T-helper 1 cell treated with Interleukin-12 subunit alpha and Interleukin-12 subunit beta and Interleukin-4 antibody, amounts not matched to agents 30 ng/mL and 1 ng/mL, for 36 hours (primary cell): ENCODE data around the gene IL36B. TPM values are rescaled to one million over a fixed set of nuclear protein-coding genes. Genes with fewer than 3 reads are reported as not detected.

Experiments used
- intact Hi-C: fragments of 100-400 bp; cut with micrococcal nuclease; formaldehyde crosslinking; loops from one replicate; pipeline ENCODE4 v1.15.1; 2024
- total RNA-seq: library from RNA; stranded (reverse); gene quantifications from 2 replicates; pipeline ENCODE4 v1.2.3, GENCODE V29; 2022

IL36B gene
- total RNA-seq, 1 donor from 2014 or later, result not detected

GRCh38 chr2:113012436-113013335, 40.0 kb downstream of the IL36B start:
- intact Hi-C loops, result no loop called here

GRCh38 chr2:113011108-113011507, 41.6 kb downstream of the IL36B start:
- intact Hi-C loops, result no loop called here

DNA sequence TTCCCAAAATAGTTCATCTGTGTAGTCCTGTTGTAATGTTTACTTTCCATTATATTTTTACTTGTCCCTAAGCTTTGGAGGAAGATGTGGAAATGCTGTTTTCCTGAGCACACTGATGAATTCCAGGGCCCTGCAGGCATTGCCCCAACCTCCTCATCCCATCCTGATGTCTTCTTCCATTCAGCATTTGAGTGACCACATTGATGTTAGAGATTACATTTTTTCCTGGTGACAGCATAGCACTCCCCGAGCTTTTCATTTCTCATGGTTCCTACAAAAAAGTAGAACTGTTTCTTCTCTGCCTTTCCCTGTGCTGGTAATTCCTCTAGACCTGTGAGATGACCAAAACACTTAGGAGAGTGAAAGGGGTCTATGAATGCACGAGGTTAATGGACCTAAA, 42.6 kb downstream of the IL36B start:
- intact Hi-C loops, result no loop called here

DNA sequence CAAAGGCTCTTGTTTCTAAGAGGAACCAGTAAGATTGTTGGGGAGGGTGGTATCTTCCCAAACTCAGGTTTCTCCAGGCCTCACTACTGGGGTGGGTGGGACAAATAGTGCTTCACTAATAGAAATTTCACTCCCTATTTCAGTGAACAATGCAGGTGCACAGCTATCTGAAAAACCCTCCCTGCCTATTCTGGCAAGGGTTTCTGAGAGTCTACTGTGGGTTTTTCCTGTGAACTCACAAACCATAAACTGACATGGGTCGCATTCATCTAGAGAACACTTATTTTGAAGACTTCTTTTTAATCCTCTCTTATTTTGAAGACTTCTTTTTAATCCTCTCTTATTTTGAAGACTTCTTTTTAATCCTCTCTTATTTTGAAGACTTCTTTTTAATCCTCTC, 43.0 kb downstream of the IL36B start:
- intact Hi-C loops, result no loop called here

DNA sequence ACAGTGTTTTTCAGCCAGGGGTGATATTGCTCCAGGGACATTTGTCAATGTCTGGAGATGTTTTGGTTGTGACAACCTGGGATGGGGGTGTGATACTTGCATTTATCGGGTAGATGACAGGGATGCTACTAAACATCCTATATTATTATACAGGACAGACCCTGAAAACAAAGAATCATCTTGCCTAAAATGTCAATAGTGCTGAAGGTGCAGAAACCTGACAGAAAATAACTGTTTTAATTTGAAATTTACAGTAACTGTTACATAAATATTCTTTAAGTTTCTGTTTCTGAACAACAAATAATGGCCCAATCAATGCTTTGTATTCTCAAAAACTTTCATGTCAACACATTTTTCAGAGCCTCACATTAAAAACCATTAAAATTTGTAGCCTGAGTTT, 45.4 kb downstream of the IL36B start:
- intact Hi-C loops, result no loop called here

- intact Hi-C loops, result no loop called here
These were observed 47.6 kb downstream of the IL36B start, which contains the start of gene IL36A for GRCh38 chr2:113005030-113005509. IL36A (plus strand) TSS chr2:113005459; CDS start chr2:113005872, 413 bp downstream.

DNA sequence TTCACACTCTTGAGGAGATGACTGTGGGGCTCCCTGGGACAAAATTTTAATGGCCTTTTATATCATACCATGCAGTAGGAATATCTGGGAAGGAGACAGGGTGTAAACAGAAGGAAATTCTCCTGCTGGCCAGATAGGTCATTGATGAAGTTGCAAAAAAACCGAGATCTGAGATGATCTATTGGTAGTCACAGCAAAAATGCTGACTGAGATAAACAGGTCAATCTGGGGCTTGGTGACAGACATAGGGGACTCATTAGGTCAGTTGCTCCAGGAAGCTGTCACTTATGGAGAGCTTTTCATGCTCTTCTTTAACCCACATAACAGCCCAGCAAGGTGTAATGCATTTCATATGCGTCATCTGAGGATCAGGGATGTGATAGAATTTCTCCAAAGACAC, 50.0 kb downstream of the IL36B start:
- intact Hi-C loops, result no loop called here

DNA sequence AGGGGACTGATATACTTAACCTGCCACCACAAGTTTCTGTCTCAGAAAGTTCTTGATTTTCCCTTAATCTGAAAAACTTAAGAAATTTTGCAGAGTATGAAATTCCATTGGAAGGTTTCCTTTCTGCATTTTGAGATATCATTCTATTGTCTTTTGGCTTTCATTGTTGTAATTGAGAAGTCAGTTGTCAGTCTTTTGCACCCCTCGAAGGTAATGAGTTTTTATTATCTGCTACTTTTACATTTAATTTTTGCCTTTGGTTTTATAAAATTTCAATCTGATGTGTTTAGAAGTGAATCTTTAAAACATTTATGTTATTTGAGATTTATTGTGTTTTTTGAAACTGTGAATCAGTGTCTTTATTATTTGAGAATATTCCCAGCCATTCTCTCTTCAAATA, 52.2 kb downstream of the IL36B start:
- intact Hi-C loops, result loop anchor here (2.0 kb wide), 1 partner anchor 16 kb away; no protein-coding TSS in a partner anchor

- intact Hi-C loops, result loop anchor here (2.0 to 5.0 kb wide), 4 partner anchors 102 to 880 kb away; no protein-coding TSS in a partner anchor
These were observed 55.5 kb downstream of the IL36B start for GRCh38 chr2:112997151-112997550.

DNA sequence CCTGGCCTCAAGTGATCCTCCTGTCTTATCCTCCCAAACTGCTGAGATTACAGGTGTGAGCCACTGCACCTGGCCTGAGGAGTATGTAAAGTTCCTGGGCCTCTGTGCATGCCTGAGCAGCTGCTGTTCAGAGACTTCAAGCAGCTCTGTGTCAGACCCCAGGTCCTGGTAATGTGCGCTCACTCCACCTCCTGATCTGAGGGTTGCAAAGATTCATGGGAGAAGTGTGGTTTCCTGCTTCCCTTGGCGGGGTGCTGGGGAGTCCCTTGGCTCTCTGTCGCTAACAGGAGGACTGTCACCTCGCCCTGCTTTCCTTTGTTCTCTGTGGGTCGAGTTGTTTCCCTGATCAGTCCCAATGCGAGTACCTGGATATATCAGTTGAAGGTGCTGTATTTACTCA, 56.0 kb downstream of the IL36B start:
- intact Hi-C loops, result loop anchor here (1.0 to 5.0 kb wide), 5 partner anchors 11 to 881 kb away; no protein-coding TSS in a partner anchor

- intact Hi-C loops, result loop anchor here (1.0 to 5.0 kb wide), 3 partner anchors 36 to 882 kb away; no protein-coding TSS in a partner anchor
These were observed 57.2 kb downstream of the IL36B start for GRCh38 chr2:112995346-112995920.

- intact Hi-C loops, result loop anchor here (1.0 to 5.0 kb wide), 3 partner anchors 35 to 883 kb away; no protein-coding TSS in a partner anchor
These were observed 58.0 kb downstream of the IL36B start for GRCh38 chr2:112994648-112995047.

- intact Hi-C loops, result no loop called here
These were observed 58.8 kb downstream of the IL36B start for GRCh38 chr2:112993831-112994230.

- intact Hi-C loops, result no loop called here
These were observed 63.1 kb downstream of the IL36B start for GRCh38 chr2:112989611-112990010.

DNA sequence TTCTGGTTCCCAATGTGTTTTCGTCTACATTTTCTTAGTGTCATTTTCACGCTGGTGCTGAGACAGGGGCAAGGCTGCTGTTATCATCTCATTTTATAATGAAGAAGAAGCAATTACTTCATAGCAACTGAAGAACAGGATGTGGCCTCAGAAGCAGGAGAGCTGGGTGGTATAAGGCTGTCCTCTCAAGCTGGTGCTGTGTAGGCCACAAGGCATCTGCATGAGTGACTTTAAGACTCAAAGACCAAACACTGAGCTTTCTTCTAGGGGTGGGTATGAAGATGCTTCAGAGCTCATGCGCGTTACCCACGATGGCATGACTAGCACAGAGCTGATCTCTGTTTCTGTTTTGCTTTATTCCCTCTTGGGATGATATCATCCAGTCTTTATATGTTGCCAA, 67.6 kb downstream of the IL36B start:
- intact Hi-C loops, result loop anchor here (1.0 to 2.0 kb wide), 2 partner anchors 11 to 16 kb away; no protein-coding TSS in a partner anchor

- intact Hi-C loops, result no loop called here
These were observed 72.1 kb downstream of the IL36B start for GRCh38 chr2:112980537-112980936.

GRCh38 chr2:112979731-112980130, 72.9 kb downstream of the IL36B start:
- intact Hi-C loops, result no loop called here

DNA sequence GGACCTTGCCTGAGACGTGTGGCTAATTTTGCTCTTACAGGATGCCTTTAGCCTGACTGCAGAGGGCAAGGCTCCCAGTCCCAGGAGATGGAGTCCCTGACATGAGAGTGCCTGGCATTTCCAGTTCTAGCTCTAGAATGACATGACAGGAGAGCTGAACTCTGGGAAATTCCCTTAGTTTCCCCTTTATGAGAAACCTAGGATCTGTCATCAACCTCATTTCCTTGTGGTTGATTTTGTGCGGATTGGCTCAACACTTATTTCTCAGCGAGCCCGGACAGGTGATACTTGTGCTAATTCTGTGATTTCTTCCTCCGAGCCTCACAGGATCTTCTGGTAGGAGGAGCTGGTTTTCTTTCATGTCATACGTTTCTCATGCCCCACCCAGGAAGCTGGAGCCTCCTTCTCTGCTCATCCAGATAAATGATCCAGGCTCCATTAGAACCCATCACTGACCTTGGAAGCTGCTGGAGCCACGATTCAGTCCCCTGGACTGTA, 75.1 kb downstream of the IL36B start, which contains the start of gene IL36G:
Gene IL36G, plus strand, starts transcription at position 448 of the 498 bp plus-strand sequence. CDS start 633 bp downstream, outside the sequence.
- intact Hi-C loops, result no loop called here
